Cerebellar nuclear complex (tissue), 1 donor: ENCODE data around the gene GRIP1.

Experiments
- DNase-seq, 2 experiments: peaks; one replicate each; lab custom pipeline; 2025; lab: John Stamatoyannopoulos, UW

GRIP1 gene

GRCh38 chr12:66453120-66453519 lies 225.8 kb downstream of the GRIP1 start:
- no peak for DNase-seq

GRCh38 chr12:66449531-66449930 lies 229.3 kb downstream of the GRIP1 start:
- no peak for DNase-seq

GRCh38 chr12:66447643-66448042 lies 231.2 kb downstream of the GRIP1 start:
- no peak for DNase-seq

DNA sequence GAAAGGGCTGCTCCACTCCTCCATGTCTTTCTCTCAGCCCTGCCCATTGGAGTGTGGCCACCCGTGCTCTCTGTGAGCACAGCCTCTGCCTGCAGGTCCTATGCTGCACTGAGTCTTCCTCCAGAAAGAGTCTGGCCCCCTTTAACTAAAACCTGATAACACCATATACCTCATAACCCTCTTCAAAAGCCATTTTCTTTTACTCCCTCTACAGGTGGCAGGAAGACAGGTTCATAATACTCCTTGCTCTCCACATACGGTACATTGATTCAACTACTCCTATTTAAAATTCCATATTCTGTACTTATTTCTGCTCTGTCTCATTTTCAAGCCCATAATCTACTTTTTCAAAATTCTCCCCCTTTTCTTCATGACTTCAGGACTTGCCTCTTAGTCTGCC lies 232.6 kb downstream of the GRIP1 start:
- DNase-seq, result no peak

GRCh38 chr12:66441905-66442559 lies 236.8 kb downstream of the GRIP1 start:
- DNase-seq, result no peak

DNA sequence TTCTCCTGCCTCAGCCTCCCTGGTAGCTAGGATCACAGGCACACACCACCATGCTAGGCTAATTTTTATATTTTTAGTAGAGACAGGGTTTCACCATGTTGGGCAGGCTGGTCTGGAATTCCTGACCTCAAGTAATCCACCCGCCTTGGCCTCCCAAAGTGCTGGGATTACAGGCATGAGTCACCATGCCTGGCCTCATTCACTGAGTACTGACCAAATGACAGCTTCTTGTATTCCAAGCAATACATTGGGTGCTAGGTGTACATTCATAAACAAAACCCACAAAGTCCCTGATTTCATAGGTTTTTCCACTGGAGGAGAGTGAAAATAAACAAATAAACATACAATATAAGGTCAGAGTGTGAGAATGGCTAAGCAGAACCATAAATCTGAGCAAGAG lies 240.3 kb downstream of the GRIP1 start:
- no peak for DNase-seq

GRCh38 chr12:66430106-66430505 lies 248.8 kb downstream of the GRIP1 start:
- no peak for DNase-seq

GRCh38 chr12:66428870-66429269 lies 250.0 kb downstream of the GRIP1 start:
- no peak for DNase-seq

GRCh38 chr12:66428261-66428660 lies 250.6 kb downstream of the GRIP1 start:
- DNase-seq, result no peak

DNA sequence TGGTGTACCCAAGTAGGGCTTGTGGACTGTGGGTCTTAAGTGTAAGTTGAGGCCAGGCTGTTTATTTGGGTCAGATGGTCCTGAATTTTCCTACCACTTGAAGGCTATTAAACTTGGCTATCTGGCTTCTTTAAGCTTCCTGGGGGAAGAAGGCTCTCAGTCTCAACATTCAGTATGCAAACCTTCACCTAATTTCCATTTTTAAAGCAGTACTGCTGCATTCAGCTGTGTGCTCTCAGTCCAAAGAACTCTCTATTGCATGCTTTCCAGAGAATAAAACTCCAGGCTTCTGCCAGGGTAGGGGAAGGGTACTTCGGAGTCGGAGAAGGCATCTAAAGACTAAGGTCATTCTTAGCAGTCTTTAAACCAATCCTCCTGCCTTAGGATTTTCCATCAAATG lies 252.2 kb downstream of the GRIP1 start:
- DNase-seq, result no peak

DNA sequence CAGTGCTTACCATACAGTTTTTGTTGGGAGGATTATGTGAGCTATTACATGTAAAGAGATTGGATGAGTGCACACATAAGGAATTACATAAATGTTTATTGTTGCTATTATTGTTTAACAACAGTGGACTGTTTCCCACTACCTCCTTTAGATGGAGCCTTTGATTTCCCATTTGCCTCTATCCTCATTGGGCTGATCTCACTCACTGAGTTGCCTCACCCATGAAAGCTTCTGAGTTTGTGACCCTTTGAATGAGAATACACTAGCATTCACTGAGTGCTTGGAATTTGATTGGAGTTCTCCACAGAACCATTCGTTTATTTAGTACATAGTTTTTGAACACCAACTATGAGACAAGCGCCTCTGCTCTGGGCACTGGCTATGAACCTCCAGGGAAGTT lies 255.6 kb downstream of the GRIP1 start:
- DNase-seq, result no peak

GRCh38 chr12:66418908-66419307 lies 260.0 kb downstream of the GRIP1 start:
- DNase-seq, result no peak

DNA sequence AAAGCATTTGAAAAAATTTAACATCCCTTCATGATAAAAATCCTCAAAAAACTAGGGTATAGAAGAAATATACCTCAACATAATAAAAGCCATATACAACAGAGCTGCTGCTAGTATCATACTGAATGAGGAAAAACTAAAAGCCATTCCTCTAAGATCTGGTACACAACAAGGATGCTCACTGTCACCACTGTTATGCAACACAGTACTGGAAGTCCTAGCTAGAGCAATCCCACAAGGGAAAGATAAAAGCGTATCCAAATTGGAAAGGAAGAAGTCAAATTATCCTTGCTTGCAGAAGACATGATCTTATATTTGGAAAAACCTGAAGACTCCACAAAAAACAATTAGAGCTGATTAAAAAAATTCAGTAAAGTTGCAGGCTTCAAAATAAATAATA lies 261.7 kb downstream of the GRIP1 start:
- DNase-seq, result no peak

GRCh38 chr12:66409195-66409871 lies 269.5 kb downstream of the GRIP1 start:
- DNase-seq, result no peak

DNA sequence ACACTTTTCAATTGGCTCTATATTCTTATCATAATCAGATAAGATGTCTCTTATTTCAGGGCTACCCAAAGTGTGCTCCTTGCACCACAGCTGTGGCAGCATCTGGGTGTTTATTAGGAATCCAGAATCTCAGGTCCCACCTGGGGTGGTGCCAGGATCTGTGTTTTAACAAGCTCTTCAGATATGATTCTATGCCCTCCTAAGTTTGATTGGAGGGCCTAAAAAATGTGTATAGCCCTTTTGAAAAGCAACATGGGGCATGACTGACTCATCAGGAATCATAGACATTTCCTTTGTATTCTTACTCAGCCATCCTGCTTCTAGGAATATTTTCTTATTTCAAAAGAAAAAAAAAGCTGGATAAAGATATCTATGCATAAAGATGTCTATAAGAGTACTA lies 273.5 kb downstream of the GRIP1 start:
- DNase-seq, result no peak

GRCh38 chr12:66403746-66404145 lies 275.1 kb downstream of the GRIP1 start:
- DNase-seq, result no peak

GRCh38 chr12:66399911-66400306 lies 279.0 kb downstream of the GRIP1 start:
- no peak for DNase-seq

DNA sequence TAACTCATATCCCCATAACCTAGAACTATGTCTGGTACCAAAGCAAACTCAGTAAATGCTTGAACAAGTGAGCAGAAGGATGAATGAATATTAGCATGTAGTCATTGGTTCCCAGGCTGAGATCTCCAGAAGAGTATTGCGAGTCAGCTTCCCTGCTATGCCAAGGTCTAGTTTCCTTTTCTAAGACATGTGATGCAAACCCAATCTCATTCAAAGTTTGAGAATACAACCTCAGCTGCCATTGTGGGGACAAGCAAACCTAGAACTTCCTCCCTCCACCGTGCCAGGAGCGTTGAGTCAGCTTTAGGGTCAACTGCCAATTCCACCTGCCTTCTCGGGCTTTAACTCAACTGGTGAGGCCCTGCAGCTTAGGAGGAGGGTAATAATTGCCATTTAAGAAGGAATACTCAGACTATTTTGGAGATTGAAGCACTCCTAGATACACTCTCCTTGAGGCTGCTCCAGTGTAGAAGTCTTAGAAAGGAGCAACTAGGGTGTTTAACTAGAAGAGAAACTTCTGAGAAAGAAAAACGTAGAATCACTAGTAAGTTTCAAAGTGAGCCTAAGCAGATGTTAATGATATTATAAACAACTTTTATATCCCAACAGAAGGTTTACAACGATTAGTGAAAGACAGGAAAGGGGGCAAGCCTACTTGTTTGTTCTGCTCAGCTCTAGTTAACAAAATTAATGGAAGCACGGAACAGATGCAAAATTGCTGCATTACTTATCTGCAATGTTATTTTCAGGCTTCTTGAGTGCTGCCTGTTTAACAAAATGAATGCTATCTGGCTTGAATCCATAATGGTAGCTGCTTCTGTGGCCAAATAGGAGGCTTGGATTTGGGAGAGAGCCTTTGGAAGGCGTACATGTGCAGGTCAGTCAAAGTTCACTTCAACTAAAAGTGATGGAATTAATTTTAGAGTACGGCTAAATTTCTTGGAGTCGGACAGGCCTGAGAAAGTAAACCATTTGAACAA lies 279.7 kb downstream of the GRIP1 start:
- no peak for DNase-seq

GRCh38 chr12:66397574-66398290 lies 281.1 kb downstream of the GRIP1 start:
- no peak for DNase-seq

DNA sequence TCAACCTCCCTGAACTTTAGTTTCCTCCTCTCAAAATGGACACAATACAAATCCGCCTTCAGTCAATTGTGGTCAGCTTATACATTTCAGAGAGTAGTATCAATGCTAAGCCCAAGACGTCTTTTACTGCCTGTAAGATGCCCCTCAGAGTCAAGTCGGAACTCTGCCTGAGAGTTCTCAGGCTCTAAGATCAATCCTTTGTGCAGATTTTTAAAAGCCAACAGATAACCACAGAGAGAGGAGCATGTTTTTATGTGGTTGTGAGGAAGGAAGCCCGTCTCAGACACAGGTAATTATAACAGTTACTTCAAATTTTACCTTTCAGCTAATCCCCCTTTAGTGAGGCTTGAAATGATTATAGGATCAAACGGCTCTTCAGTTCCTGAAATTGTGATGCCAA lies 285.0 kb downstream of the GRIP1 start:
- no peak for DNase-seq

DNA sequence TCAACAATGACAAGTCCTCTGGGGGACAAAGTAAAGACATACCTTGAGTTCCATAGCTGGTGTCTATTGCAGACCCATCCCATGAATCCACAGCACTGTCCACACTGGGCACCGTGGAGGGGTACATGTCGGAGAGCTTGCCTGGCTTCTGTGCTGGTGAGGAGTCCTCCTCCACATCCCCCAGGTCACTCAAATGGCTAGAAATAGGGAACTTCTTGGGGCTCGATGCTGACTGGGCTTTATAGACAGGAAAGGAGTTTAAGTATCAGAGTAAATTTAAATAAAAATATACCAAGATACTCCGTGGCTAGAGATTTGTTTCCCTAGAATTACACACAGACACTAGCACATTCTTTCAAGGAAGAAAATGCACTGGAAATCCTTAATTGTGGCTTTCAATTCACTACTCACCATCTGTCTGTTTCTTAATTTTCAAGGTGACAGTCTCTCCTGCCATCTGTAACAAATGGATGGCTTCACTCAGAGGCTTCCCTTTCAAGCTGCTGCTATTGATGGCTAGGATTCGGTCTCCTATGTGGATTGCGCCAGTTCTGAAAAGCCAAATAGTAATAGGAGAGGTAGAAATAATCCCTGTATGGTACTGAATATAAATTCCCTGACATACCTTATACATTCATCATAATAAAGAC lies 286.5 kb downstream of the GRIP1 start:
- no peak for DNase-seq

GRCh38 chr12:66388517-66388916 lies 290.4 kb downstream of the GRIP1 start:
- DNase-seq, result no peak
